HG03025 (cell line): ENCODE results near the gene SYTL5.
"Not testable (repeated sequence)": the region's sequence is repeated elsewhere in the genome, so short reads cannot be mapped to it uniquely, and the experiment has no call there.

Experiments used
- ATAC-seq: cut with Tn5 transposase; IDR thresholded peaks from one replicate; pipeline ENCODE4 v1.9.1; 2021; ENCODE audit warnings: mild to moderate bottlenecking, moderate library complexity; ENCODE audit not compliant: unreplicated experiment, low FRiP score

SYTL5 gene

GRCh38 chrX:38006291-38006690 lies at the start of gene SYTL5:
SYTL5 (plus strand) TSS chrX:38006553; CDS start chrX:38033890, 27,337 bp downstream.
- ATAC-seq, result no peak

DNA sequence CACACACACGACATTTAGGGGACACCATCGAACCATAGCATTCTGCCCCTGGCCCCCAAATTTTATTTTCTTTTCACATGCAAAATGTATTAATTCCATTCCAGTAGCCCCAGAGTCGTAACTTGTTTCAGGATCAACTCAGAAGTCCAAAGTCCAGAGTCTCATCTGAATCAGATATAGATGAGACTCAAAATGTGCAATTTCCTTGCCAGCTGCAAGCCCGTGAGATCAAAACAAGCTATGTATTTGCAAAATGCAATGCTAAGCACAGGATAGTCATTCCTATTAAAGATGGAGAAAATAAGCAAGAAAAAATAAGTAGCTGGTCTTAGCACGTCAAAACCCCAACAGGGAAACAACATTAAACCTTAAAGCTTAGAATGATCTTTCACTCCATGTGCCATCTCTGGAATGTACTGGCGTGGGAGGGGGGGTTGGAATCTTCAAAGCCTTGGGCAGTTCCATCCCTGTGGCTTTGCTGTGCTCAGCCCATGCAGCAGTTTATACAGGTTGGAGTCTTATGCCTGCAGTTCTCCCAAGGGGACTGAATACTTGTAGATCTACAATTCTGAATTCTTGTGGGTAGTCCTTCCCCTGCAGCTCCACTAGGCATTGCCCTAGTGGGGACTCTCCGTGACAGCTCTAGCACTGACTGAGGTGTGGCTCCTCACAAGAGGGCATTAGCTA lies 47.7 kb upstream of the SYTL5 start:
- ATAC-seq, result no peak

GRCh38 chrX:37959212-37960021 lies 46.9 kb upstream of the SYTL5 start:
- ATAC-seq, result no peak

DNA sequence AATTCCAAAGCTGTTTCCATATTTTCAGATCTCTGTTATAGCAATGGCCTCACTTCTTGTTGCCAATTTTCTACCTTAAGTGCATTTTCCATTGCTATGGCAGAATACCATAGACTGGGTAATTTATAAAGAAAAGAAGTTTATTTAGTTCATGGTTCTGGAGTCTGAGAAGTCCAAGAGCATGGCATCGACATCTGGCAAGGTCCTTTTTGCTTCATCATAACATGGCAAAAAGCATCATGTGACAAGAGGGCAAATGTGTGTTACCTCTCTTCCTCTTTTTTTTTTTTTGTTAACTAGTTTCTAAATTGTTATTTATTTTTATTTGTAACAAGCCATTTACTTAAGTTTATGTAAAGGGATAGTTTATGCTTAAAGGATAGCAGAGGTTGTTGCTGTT lies 45.2 kb upstream of the SYTL5 start:
- ATAC-seq, result no peak

DNA sequence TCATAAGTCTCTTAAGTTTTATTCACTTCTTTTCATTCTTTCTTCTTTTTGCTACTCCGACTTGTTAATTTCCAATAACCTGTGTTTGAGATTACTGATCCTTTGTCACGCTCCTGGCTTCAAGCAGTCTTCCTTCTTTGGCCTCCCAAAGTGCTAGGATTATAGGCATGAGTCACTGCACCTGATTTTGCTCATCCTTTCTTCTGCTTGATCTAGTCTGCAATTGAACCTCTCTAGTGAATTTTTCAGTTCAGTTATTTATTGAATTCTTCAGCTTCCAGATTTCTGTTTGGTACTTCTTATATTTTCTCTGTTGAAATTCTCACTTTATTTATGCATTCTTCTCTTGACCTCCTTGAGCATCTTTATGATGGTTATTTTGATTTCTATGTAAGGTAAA lies 38.6 kb upstream of the SYTL5 start:
- ATAC-seq, result no peak

GRCh38 chrX:37975421-37975820 lies 30.9 kb upstream of the SYTL5 start:
- ATAC-seq, result no peak

GRCh38 chrX:37976153-37976552 lies 30.2 kb upstream of the SYTL5 start:
- ATAC-seq, result no peak

DNA sequence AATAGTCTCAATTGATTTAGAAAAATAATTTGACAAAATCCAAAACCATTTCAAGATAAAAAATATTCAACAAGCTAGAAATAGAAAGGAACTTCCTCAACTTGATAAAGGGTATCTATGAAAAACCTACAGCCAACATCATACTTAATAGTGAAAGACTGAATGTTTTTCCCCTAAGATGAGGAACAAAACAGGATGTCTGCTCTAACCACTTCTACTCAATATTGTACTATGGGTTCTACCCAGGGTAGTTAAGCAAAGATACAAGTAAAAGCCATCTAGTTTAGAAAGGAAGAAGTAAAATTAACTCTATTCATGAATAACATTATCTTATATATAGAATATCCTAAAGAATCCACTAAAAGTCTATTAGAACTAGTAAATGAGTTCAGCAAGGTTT lies 21.5 kb upstream of the SYTL5 start:
- ATAC-seq, result no peak

- ATAC-seq, result no peak
These were observed 19.5 kb upstream of the SYTL5 start for GRCh38 chrX:37986893-37987292.

DNA sequence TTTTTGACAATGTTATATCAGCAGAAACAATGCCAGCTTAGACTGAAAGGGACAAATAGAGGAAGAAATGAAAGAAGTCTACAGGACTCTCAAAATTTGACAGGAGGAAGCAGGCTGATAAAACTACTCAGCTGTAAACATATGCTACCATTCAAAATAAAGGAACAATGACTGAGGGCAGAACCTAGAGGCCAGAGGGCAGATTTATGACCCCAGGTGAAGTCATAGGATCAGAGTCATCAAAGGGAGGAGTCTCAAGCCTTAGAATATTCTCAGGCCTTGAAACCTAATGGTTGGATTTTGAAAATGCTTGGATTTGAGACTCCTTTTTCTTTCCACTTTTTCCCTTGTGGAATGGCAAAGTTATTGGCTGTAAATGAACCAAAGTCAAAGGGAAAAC lies 17.0 kb upstream of the SYTL5 start:
- no peak for ATAC-seq

- not testable (repeated sequence) for ATAC-seq
These were observed 15.1 kb upstream of the SYTL5 start for GRCh38 chrX:37991303-37991702.

- no peak for ATAC-seq
These were observed 13.2 kb upstream of the SYTL5 start for GRCh38 chrX:37993176-37993575.

DNA sequence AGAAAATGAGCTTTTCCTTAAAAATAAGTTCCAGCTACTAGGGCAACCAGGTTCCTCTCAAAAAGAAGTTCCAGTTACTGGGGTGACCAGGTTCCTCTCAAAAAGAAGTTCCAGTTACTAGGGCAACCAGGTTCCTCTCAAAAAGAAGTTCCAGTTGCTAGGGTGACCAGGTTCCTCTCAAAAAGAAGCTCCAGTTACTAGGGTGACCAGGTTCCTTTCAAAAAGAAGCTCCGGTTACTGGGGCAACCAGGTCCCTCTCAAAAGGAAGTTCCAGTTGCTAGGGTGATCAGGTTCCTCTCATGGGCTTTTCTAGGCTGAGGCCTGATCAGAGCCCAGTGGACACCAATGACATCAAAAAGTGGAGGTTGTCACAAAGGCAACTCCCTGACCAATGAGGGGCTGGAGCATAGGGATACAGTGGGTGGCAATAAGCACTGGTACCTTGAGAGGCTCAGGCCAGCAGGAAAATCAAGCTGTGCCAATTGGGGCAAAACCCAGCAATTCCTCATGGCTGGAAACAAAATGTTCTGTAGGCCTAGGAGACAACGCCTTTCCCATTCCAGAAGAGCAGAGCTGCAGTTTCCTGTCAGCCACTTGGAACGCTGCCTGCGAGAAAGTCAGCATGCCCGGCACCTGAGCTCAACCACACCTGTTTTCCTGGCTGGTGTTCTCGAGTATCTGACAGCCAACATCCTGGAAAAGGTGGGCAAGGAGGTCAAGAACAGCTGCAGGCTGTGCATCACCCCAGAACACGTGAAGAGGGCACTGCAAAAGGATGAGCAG lies 12.3 kb upstream of the SYTL5 start:
- ATAC-seq, result peak; percentile 77

- ATAC-seq, result no peak
These were observed 10.9 kb upstream of the SYTL5 start for GRCh38 chrX:37995428-37995827.

GRCh38 chrX:37997096-37997495 lies 9.3 kb upstream of the SYTL5 start:
- ATAC-seq, result no peak

GRCh38 chrX:37998586-37999262 lies 7.6 kb upstream of the SYTL5 start:
- no peak for ATAC-seq

GRCh38 chrX:38000706-38001105 lies 5.6 kb upstream of the SYTL5 start:
- no peak for ATAC-seq

DNA sequence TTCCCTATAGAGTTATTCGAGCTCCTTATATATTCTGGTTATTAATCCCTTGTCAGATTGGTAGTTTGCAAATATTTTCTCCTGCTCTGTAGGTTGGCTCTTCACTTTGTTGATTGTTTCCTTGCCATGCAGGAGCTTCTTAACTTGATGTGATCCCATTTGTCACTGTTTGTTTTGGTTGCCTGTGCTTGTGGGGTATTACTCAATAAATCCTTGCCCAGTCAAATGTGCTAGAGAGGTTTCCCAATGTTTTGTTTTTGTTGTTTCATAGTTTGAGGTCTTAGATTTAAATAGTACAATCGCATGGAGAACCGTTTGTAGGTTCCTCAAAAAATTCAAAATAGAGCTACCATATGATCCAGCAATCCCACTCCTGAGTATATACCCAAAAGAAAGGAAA lies 2.3 kb upstream of the SYTL5 start:
- no peak for ATAC-seq

- ATAC-seq, result no peak
These were observed 425 bp downstream of the SYTL5 start for GRCh38 chrX:38006778-38007177.

DNA sequence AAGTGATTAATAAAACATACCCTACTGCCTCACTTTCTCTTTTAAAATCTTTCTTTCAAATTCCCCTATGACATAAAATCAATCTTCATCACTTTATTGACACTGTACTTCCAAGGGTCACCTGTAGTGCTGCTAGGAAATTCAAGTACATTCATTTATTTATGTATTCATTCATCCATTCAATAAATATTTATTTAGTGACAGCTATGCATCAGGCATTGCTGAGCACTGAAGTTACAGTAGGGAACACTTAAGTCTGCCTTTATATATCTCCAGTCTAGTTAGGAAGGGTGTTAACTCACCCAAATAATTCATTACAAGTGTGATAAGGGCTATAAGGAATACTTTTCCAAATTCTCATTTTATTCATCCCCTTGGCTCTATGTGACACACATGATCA lies 2.3 kb downstream of the SYTL5 start:
- no peak for ATAC-seq

- ATAC-seq, result no peak
These were observed 3.3 kb downstream of the SYTL5 start for GRCh38 chrX:38009641-38010040.
